Uterus (tissue), 2 donors: ENCODE data around the gene DNASE1L2.

ENCODE experiments used
- CTCF ChIP-seq, 4 experiments: fragments of 200-600 bp in 2 of 4; fragments of 450-650 bp in 2 of 4; sonication (generic) in 2 of 4; IDR thresholded peaks; one replicate each; pipeline ENCODE4 v1.5.1; 2016 to 2019; ENCODE audit warnings: antibody characterized with exemption in 4 of 4, mild to moderate bottlenecking in 2 of 4, moderate library complexity in 1 of 4
- POLR2A ChIP-seq, 2 donors: fragments of 450-650 bp; IDR thresholded peaks; one replicate each; pipeline ENCODE4 v1.6.1; 2016; ENCODE audit warnings: antibody characterized with exemption in 2 of 2, mild to moderate bottlenecking in 1 of 2, moderate library complexity in 1 of 2

- TF ChIP-seq POLR2A (IDR thresholded peaks at IDR 0.05) (no peak), CTCF (IDR thresholded peaks at IDR 0.05) (no peak)
Measured at GRCh38 chr16:2260250-2260649, 24.0 kb downstream of the DNASE1L2 start.
